IPS-NIHi7 (cell line): ENCODE results near the gene VANGL1.

Experiments used
- DNase-seq: peaks from one replicate; pipeline ENCODE4 v3.0.0; 2012; ENCODE audit warnings: mixed read lengths; ENCODE audit errors: extremely low spot score

The VANGL1 gene

GRCh38 chr1:115744646-115745275, 103.0 kb downstream of the VANGL1 start:
- no peak for DNase-seq

- DNase-seq = no peak
These were observed 104.4 kb downstream of the VANGL1 start for GRCh38 chr1:115746021-115746690.
